Prostate gland (tissue), 2 donors: ENCODE data around the gene ZSWIM1. TPM values are rescaled to one million over a fixed set of nuclear protein-coding genes. Genes with fewer than 3 reads are reported as not detected.

Experiments
- DNase-seq: peaks from one replicate; pipeline ENCODE4 v3.0.0-alpha.2; 2019; ENCODE audit warnings: low spot score
- H3K27ac ChIP-seq, 2 donors: fragments of 200-600 bp; sonication (generic); 2 replicates each; pipeline ENCODE4 v1.5.1; 2017 to 2019
- H3K27me3 ChIP-seq: fragments of 200-600 bp; sonication (generic); replicated peaks from 2 replicates; pipeline ENCODE4 v1.5.1; 2019; ENCODE audit not compliant: insufficient read depth
- H3K36me3 ChIP-seq, 2 donors: fragments of 200-600 bp; sonication (generic); 1 replicate in 1 of 2; 2 replicates in 1 of 2; pipeline versions ENCODE4 v1.5.1 to v1.8.1; 2017 to 2019
- H3K4me1 ChIP-seq: fragments of 200-600 bp; sonication (generic); replicated peaks from 2 replicates; pipeline ENCODE4 v1.5.1; 2019
- H3K4me3 ChIP-seq, 2 donors: fragments of 200-600 bp; sonication (generic); 2 replicates each; pipeline ENCODE4 v1.5.1; 2017 to 2019
- H3K9me3 ChIP-seq: fragments of 200-600 bp; sonication (generic); 2 replicates; pipeline ENCODE4 v1.5.1; 2017
- POLR2A ChIP-seq: fragments of 450-650 bp; IDR thresholded peaks from one replicate; pipeline ENCODE4 v1.6.1; 2016; ENCODE audit warnings: antibody characterized with exemption, mild to moderate bottlenecking
- POLR2AphosphoS5 ChIP-seq: sonication (generic); formaldehyde crosslinking; IDR thresholded peaks from one replicate; pipeline ENCODE4 v1.6.1; 2017; ENCODE audit warnings: antibody characterized with exemption
- WGBS: methylation state at CpG from one replicate; pipeline ENCODE4 v1.1.5; 2018; 5-methylcytosine and 5-hydroxymethylcytosine counted together
- intact Hi-C: fragments of 100-400 bp; cut with DNase I; formaldehyde crosslinking; loops from one replicate; pipeline ENCODE4 v1.14.2; 2022
- total RNA-seq, 2 donors: library from RNA; depleted of rRNA; stranded (reverse); fragments of >200 nt; gene quantifications; one replicate each; pipeline ENCODE4 v1.1.0, GENCODE V29; 2016
- TF ChIP-seq, protein P1 (sequence below), 4 experiments: fragments of 200-600 bp in 2 of 4; fragments of 450-650 bp in 2 of 4; sonication (generic) in 2 of 4; IDR thresholded peaks; 1 replicate in 3 of 4; 2 replicates in 1 of 4; pipeline ENCODE4 v1.5.1; 2016 to 2019; ENCODE audit warnings: antibody characterized with exemption in 4 of 4, mild to moderate bottlenecking in 2 of 4, moderate library complexity in 2 of 4

Gene ZSWIM1
- 10 to 100 TPM; 13.8 to 17.8 TPM for total RNA-seq

DNA sequence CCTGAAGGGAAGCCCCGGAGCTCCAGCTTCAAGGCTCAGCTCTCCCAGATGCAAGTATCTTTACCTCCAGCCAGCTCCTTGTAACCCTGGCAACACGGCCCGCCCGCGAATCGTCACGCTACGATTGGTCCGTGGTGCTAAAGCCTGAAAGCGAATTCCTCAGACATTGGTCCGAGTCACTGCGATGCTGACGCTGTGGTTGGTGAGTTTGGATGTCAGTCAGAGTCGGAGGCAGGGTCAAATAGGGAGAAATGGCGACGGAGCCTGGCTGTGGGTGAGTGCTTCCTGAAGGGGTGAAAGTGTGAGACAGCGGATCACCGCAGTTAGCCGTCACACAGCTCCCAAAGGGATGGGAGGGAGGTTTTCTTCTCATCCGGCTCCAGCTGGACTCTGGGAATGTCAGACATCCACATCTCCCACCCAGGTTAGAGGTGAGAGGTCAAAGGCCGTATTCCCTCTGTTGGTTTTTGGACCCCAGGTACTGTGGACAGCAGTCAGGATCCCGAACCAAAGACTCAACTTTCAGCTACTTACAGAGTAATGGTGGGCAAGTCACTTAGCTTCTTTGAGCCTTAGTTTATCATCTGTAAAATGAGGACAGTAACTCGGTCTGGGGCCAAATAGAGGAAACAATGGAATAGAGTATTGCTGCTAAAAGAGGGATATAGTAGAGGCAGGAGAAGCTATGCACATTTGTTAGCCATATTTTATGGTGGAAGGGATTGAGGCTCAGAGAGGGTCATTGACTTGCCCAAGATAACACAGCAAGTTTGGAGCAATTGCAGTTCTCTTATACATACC, at the start of gene ZSWIM1:
Gene ZSWIM1 (plus strand): TSS at position 240 of the 801 bp plus-strand sequence. CDS start 1,366 bp downstream, outside the sequence.
- no peaks in the 10 kb centered on the region for H3K27me3 ChIP-seq
- intact Hi-C loops: no loop called here
- TF ChIP-seq, protein P1, sequence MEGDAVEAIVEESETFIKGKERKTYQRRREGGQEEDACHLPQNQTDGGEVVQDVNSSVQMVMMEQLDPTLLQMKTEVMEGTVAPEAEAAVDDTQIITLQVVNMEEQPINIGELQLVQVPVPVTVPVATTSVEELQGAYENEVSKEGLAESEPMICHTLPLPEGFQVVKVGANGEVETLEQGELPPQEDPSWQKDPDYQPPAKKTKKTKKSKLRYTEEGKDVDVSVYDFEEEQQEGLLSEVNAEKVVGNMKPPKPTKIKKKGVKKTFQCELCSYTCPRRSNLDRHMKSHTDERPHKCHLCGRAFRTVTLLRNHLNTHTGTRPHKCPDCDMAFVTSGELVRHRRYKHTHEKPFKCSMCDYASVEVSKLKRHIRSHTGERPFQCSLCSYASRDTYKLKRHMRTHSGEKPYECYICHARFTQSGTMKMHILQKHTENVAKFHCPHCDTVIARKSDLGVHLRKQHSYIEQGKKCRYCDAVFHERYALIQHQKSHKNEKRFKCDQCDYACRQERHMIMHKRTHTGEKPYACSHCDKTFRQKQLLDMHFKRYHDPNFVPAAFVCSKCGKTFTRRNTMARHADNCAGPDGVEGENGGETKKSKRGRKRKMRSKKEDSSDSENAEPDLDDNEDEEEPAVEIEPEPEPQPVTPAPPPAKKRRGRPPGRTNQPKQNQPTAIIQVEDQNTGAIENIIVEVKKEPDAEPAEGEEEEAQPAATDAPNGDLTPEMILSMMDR (IDR thresholded peaks at IDR 0.05): no peak
- TF ChIP-seq POLR2A (peak; percentile 67), POLR2AphosphoS5 (peak; percentile 98)
- H3K36me3 ChIP-seq: peaks cover 2 to 8% of the 10 kb centered on the region in 2 donors
- H3K9me3 ChIP-seq: no peaks in the 10 kb centered on the region
- WGBS: 1% methylated on average over 23 of the region's 23 CpGs
- H3K4me3 ChIP-seq: peak within 1 kb of the TSS; percentile 42 to 55
- peak; percentile 100 for DNase-seq
- no peaks in the 10 kb centered on the region for H3K4me1 ChIP-seq
- peak within 1 kb of the TSS; percentile 74 to 77 for H3K27ac ChIP-seq

DNA sequence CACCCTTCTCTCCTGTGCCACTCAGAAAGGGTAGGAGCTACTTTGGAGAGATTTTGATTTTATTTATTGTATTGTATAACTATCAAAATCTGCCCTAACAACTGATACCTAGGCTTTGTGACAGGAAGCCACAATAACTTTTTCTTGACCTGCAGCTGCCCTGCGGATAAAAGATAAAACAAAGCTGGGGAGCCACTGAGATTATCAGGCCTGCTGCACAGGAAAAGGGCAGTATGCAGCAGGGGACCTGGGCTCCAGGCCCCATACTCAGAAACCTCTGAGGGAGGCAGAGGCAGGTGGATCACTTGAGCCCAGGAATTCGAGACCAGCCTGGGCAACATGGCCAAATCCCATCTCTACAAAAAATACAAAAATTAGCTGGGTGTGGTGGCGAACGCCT, 48.4 kb upstream of the ZSWIM1 start:
- Histone ChIP-seq H3K27me3 (no peaks in the 10 kb centered on the region), H3K4me1 (peaks cover 8% of the 10 kb centered on the region), H3K27ac (peak overlapping the region; percentile 90), H3K9me3 (no peaks in the 10 kb centered on the region), H3K4me3 (no peak overlapping the region), H3K36me3 (no peaks in the 10 kb centered on the region)
- no peak for DNase-seq
- intact Hi-C loops: loop anchor here (5.0 kb wide), 1 partner anchor 105 kb away; no protein-coding TSS in a partner anchor
- 84% methylated on average over 4 of the region's 4 CpGs for WGBS
- TF ChIP-seq POLR2AphosphoS5: no peak
- TF ChIP-seq, protein P1 (IDR thresholded peaks at IDR 0.05): no peak
- no peak for TF ChIP-seq POLR2A

DNA sequence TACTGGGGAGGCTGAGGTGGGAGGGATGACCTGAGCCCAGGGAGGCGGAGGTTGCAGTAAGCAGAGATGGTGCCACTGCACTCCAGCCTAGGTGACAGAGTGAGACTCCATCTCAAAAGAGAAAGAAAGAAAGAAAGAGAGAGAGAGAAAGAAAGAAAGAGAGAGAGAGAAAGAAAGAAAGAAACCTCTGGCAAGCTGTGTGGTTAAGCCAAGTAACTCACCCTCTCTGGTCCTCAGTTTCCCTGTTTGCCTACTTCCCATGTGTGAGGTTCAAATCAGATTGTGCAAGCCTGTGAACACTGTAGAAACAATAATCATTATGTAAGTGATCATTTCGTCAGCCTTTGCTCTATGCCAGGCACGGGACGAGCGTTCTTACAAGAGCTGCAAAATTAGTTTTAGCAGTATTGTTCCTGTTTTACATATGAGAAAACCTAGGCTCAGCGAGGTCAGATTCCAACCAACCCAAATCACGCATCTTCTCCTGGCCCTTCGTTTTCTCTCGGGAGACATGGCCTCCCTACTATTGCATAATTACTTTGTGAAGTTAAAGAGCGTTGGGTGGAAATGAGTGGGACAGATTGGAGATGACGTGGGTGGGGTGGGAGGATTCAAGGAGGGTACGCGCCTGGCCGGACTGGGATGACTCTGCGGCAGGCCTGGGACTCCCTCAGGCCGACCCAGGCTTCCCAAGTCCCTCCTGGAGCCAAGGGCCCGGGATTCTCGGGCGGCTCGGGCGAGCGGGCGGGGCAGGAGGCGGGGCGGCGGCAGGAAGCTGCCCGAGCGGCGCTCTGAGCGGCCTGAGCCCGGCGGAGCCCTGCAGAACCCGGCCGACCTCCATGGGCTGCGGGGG, 47.8 kb upstream of the ZSWIM1 start, which contains the start of gene SNX21:
Gene SNX21 (plus strand): TSS at position 770 of the 853 bp plus-strand sequence. CDS start 121 bp downstream, outside the sequence.
- H3K27me3 ChIP-seq: no peaks in the 10 kb centered on the region
- H3K27ac ChIP-seq: peak within 1 kb of the TSS; percentile 90
- 3% methylated on average over 35 of the region's 35 CpGs for WGBS
- no peaks in the 10 kb centered on the region for H3K9me3 ChIP-seq
- peak within 1 kb of the TSS; percentile 55 to 66 for H3K4me3 ChIP-seq
- H3K36me3 ChIP-seq: no peaks in the 10 kb centered on the region
- H3K4me1 ChIP-seq: peaks cover 8% of the 10 kb centered on the region
- intact Hi-C loops: loop anchor here (5.0 kb wide), 1 partner anchor 104 kb away; no protein-coding TSS in a partner anchor
- DNase-seq: peak; percentile 49
- TF ChIP-seq, protein P1 (IDR thresholded peaks at IDR 0.05): no peak
- peak; percentile 24 for TF ChIP-seq POLR2AphosphoS5

DNA sequence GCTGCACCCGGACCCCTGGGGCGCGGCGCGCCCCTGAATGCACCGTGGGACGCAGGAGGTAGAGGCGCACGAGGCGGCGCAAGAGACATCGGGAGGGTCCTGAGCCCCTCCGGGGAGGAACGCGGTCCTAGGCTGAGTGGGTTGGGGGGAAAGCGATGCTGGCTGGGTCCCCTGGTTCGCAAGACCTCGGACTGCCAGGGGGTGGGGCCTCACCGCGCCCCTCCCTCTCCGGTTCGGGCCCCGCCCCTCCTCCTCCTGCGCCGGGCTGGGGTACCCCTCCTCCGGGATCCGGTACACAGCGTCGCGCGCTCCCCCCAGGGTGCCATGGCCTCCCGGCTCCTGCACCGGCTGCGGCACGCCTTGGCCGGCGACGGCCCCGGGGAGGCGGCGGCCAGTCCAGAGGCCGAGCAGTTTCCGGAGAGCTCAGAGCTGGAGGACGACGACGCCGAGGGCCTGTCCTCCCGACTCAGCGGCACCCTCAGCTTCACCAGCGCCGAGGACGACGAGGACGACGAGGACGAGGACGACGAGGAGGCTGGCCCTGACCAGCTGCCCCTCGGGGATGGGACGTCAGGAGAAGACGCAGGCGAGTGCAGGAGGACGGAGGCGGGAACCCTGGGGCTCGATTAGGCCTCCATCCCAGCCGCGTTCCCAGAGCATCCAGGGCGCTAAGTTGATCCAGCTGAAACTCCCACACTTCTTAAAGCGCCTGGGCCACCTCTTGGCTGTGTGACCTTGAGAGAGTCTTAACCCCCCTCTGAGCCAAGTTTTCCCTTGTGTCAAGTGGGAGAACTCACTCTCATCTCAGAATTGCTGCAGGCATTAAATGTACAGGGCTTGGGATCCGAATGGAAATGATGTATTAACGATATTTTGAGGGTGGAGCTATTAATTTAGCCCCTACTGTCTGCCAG, 46.9 kb upstream of the ZSWIM1 start:
- intact Hi-C loops: loop anchor here (5.0 kb wide), 1 partner anchor 103 kb away; no protein-coding TSS in a partner anchor
- Histone ChIP-seq H3K4me3 (peak overlapping the region; percentile 55 to 66), H3K27me3 (no peaks in the 10 kb centered on the region), H3K27ac (peak overlapping the region; percentile 90), H3K36me3 (no peaks in the 10 kb centered on the region), H3K9me3 (no peaks in the 10 kb centered on the region), H3K4me1 (peaks cover 8% of the 10 kb centered on the region)
- TF ChIP-seq, protein P1 (IDR thresholded peaks at IDR 0.05): no peak
- TF ChIP-seq POLR2AphosphoS5 (peak; percentile 12), POLR2A (no peak)
- WGBS: 5% methylated on average over 45 of the region's 71 CpGs
- peak; percentile 73 for DNase-seq
